HG03571 (cell line): Measurements from ENCODE around the gene WDR54.
"Not testable (repeated sequence)": the region's sequence is repeated elsewhere in the genome, so short reads cannot be mapped to it uniquely, and the experiment has no call there.

Experiments
- ATAC-seq: cut with Tn5 transposase; IDR thresholded peaks from one replicate; pipeline ENCODE4 v1.9.1; 2021; ENCODE audit not compliant: unreplicated experiment

The WDR54 gene

DNA sequence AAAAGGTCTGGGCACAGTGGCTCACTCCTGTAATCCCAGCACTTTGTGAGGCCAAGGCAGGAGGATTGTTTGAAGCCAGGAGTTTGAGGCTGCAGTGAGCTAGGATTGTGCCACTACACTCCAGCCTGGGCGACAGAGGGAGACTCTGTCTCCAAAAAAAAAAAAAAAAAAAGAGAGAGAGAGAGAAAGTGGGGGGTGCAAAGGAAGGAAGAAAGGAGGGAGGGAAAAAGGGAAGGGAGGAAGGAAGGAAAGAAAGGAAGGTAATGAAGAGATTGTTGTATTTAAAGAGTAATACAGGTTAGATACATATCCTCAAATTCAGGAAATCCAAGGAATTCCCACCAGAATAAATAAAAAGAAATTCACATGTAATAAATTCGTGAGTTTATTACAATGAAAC, 19.6 kb upstream of the WDR54 start:
- no peak for ATAC-seq

DNA sequence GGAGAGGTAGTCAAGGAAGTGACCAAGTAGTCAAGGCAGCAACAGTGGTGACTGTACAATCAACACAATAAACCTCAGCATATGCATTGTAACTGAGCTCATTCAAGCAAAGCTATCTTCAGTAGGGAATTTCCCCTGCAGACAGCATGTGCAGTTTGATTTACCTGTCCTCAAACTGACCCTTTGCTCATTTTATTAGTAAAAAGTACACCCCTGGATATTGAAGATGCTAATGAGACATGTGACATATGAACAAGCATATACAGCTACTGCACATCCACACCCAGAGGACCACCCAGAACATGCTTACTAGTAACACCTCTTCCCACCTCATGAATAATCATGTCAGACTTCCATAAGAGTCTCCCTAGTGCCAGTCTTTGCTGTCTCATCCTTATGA, 15.5 kb upstream of the WDR54 start:
- ATAC-seq = no peak

DNA sequence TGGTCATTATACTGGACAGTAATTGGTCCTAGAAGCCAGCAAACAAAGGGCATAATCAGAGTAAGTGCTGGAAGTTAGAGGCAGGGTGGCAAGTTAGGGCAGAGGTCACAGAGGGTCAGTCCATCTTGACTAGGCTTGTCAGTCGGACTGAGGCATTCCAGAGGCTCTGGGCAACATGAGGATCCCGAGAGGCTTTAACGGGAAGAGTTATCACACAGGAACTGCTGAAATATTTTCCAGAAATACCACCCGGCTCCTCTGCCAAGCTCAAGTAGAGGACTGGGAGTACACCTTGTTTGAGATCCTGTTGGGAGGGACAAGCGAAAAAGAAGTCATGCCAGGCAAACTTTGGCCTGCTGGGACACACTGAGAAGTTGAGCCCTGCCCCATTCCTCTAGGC, 13.8 kb upstream of the WDR54 start:
- ATAC-seq = no peak

GRCh38 chr2:74413001-74413698, 8.4 kb upstream of the WDR54 start:
- no peak for ATAC-seq

DNA sequence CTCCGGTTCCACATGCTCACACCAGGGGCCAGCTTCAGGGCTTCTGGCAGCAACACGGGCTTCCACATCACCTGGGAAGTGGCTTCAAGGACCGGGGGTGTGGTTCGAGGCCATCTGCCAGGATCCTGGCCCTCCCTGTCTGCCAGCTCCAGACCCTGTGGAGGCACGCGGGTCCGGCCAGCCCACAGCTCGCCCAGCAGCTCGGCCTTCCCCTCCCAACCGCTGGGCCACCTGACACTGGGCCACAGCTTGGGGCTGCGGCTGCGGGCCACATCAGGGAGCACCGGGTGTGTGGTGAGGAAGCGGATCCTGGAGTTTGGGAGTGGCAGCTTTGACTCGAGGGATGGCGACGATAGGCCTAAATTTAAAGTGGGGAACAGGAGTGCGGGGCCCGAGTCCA, 7.1 kb upstream of the WDR54 start:
- no peak for ATAC-seq

- ATAC-seq = no peak
Measured at GRCh38 chr2:74414881-74415761, 6.4 kb upstream of the WDR54 start.

DNA sequence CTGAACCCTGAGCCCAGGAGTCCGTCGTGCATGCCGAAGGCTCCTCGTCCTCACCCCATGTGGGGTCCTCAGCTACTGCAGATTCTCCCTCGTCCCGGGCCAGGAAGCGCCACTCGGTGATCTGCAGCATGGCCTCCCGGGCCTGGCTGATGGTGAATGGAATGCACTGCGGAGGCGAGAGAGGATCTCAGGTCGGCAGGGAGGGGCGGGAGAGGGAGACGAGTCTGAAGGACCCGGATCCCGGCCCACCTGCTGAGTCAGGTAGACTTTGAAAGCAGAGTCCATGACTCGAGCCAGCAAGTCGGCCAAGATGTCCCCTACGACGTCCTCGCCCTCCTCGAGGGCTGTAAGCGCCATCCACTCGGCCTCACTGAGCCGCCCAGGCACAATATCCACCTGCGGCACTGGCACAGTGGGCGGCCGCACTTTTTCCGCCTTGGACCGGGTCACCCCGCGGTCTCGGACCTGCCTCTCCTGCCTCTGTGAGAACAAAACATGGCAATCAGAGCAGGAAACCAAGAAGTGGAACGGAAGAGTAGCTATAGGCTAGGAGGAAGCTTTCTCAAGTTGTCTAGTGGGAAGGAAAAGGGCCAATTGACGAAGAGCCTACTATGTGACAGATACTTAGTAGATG, 5.7 kb upstream of the WDR54 start:
- no peak for ATAC-seq

GRCh38 chr2:74416778-74417177, 4.8 kb upstream of the WDR54 start:
- ATAC-seq = no peak

DNA sequence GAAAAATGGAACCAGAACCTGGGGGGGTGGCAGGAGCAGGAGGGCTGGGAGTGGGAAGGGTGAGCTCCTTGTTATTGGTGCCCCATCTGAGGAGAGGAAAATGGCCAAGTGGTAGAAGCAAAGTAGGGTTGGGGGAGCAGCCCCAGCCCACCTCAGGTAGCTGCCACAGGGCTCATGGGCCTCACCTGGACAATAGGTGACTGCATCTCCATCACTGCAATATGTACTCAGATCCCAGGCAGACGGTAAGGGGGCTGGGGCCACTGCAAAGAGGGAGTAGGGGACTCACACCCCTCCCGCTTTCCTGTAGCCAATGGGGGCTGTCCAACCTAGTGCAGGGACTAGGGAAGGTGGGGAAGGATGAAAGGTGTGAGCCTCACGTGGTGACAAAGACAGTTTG, 4.3 kb upstream of the WDR54 start:
- ATAC-seq = no peak

- no peak for ATAC-seq
Measured at GRCh38 chr2:74417763-74418162, 3.8 kb upstream of the WDR54 start.

DNA sequence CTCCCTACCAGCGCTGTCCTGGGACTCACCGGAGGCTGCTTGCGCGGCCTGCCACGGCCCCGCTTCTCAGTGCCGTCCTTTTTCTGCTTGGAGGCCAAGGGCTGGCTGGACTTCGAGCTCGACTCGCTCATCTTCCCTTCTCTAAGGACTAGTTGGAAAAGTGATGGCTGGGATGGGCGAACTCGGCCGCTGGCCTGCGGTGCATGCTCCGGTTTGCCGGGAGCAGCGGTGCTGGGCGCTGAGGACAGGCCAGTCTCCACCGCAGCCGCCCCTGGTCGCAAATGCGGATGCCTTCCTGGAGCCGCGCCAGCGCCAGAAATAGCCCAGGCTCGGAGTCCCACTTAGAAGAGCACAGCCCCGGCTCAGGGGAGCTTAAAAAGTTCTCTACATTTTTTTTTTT, 3.2 kb upstream of the WDR54 start:
- ATAC-seq = no peak

- ATAC-seq = no peak
Measured at GRCh38 chr2:74419345-74419744, 2.2 kb upstream of the WDR54 start.

DNA sequence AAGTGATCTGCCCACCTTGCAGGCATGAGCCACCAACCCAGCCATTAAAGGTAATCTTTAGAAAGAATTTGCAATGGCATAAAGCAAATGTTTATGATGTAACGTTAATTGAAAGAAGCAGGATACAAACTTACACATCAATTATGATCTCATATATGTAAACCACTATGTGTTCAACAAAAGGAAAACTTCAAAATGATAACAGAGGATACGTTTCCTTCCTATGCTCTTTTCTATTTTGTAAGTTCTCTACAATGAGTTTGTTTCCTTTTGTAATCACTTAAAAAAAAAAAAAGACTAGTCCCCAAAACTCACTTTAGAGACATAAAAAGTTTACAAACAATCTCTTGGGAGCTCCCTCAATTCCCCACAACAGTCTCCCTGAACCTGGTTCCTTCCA, 1.5 kb upstream of the WDR54 start:
- ATAC-seq = no peak

DNA sequence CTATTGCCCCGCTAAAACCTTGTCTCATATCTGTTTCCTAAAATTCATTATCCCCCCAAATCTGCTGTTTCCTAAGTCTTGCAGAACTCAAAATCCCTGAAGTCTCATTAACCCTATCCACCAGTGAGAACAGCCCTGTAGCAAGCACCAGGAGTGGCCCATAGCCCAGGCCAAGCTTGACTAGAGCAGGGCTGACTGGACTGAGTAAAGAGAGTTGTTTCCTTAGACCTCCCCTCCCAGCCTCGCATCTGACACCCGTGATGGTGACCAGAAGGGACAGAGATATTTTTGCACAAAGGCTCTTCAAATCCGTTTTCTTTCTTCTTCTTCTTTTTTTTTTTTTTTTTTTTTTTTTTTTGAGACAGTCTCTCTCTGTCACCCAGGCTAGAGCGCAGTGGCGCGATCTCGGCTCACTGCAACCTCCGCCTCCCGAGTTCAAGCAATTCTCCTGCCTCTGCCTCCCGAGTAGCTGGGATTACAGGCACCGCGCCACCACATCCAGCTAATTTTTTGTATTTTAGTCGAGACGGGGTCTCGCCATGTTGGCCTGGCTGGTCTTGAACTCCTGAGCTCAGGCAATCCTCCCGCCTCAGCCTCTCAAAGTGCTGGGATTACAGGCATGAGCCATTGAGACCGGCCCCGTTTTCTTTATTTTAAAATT, 957 bp upstream of the WDR54 start:
- not testable (repeated sequence) for ATAC-seq

- ATAC-seq = no peak
Measured at GRCh38 chr2:74423231-74424095, 1.9 kb downstream of the WDR54 start.

DNA sequence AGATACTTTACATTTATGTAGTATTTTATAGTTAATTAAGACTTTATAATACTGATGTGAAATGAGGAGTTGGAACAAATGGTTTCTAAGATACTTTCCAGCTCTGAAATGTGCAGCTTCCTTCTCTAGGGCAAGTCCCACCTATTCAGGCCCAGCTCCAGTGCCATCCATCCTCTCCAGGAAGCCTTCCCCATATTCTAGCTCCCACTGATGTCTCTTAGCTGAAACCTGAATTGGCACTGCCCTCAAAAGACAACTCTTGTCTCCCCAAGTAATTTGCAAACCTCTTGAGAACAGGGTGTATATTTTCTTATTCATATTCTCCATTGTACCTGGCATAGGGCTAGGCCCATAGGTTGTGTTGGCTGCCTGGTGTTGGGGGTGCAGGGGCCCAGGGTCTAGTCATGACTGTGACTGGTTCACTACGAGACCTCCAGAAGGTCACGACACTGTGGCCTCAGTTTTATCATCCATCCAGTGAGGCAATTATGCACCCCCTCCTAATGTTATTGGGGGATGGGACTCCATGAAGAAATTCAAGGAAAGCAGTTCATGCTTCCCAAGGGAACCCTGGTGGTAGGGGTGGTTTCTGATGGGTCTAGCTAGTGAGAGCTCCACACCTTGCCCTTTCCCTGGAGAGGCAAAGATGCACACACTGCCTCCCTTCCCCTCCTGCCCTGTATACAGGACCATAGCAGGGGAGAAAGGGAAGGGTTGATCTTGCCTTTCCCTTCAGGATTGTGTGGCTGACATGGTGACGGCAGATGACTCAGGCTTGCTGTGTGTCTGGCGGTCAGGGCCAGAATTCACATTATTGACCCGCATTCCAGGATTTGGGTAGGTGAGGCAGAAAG, 2.8 kb downstream of the WDR54 start:
- no peak for ATAC-seq

- ATAC-seq = no peak
Measured at GRCh38 chr2:74424995-74425406, 3.5 kb downstream of the WDR54 start.

DNA sequence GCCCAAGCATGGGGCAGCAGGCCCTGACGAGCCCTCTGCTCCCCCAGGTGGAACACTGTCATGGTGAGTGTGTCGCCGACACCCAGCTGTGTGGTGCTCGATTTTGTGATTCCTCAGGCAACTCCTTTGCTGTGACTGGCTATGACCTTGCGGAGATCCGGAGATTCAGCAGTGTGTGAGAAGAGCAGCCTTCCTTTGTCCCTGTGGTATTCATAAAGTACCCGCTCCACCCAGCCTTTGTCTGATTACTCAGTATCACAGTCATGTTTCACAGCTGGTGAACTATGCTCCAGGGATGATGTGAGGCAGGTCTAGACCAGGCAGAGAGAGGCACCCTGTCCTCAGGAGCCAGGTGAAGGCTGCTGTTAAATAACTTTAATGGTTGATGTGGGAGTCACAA, 4.0 kb downstream of the WDR54 start:
- no peak for ATAC-seq

DNA sequence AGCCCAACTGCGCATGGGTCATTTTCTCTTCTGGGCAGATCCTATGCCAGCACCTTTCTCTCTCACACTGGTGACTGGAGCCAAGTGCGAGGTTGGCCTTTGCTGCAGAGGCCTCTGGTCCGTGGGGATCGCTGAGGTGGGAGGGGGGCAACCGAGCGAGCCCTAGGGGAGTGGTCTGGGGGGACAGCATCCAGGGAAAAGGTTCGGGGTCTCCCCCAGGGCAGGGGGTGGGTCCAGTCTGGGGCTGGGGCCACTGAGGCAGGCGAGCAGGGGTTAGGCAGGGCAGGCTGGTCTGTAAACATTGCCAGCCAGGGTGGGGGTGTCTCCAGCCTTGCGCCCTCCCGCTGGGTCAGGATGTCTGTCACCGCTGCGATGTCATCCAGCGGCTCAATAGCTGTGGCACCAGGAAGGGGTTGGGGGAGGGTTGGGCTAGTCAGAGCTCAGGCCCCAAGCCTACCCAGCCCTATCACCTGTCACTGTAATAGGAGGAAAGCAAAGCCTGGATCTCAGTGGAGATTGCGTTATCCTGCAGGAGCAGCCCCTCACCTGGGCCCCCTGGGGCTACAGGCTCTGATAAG, 4.7 kb downstream of the WDR54 start:
- ATAC-seq = no peak
